Right lobe of liver (tissue), 5 donors: ENCODE data around the gene TUBAL3. TPM values are rescaled to one million over a fixed set of nuclear protein-coding genes. Genes with fewer than 3 reads are reported as not detected.

Source experiments
- total RNA-seq, 6 experiments: library from RNA; depleted of rRNA in 2 of 6; stranded (reverse); fragments of >200 nt in 2 of 6; fragmentation: NEBNext Ultra II Directional in 3 of 6; extraction: Animal tissue kit (Norgen Biotek cat#: 25700) in 3 of 6; gene quantifications; one replicate each; pipeline versions ENCODE4 v1.1.0 to v1.2.4, GENCODE V29; 2016 to 2023
- donor health status: DM: no; HTN: no; CAD: no.
- donor health status: DM: no; HTN: no; CAD: no.
- donor health status: DM: no; HTN: yes; CAD: no.
- donor health status: DM: no; HTN: yes; CAD: no.

Gene TUBAL3
- total RNA-seq, 6 experiments from 2014 or later: not detected

Other genes with a start within 250 kb of the TUBAL3 start
- gene AKR1C8, start 219.7 kb downstream of the TUBAL3 start, total RNA-seq: 10 to 100 TPM in 3 of 6 experiments, 1 to 10 TPM in 3; 6.4 to 25.1 (median 12.5) TPM
- gene AKR1C4, start 208.0 kb downstream of the TUBAL3 start, total RNA-seq: 100 to 1,000 TPM; 172 to 471 (median 220) TPM
- gene UCN3, start 39.9 kb downstream of the TUBAL3 start, total RNA-seq: not detected
- 10 to 100 TPM; 23.0 to 64.5 (median 38.5) TPM for gene NET1, start 7.7 kb upstream of the TUBAL3 start, total RNA-seq
- gene CALML5, start 94.7 kb upstream of the TUBAL3 start, total RNA-seq: not detected
- gene CALML3, start 120.1 kb upstream of the TUBAL3 start, total RNA-seq: under 1 TPM in 1 of 6 experiments, not detected in 5; 0.22 TPM